Type B pancreatic cell (in vitro differentiated cells): ENCODE data around the gene EEPD1. TPM values are rescaled to one million over a fixed set of nuclear protein-coding genes. Genes with fewer than 3 reads are reported as not detected.

Source experiments
- DNase-seq: peaks from one replicate; pipeline ENCODE4 v3.0.0; 2021; ENCODE audit warnings: mixed read lengths; ENCODE audit not compliant: unreplicated experiment; ENCODE audit errors: extremely low spot score
- H3K27ac Mint-ChIP-seq: 2 replicates; pipeline ENCODE4 v1.8.0; 2021; ENCODE audit warnings: mild to moderate bottlenecking, mixed read lengths
- H3K27me3 Mint-ChIP-seq: 2 replicates; pipeline ENCODE4 v1.8.0; 2021; ENCODE audit warnings: mixed read lengths
- H3K36me3 Mint-ChIP-seq: 2 replicates; pipeline ENCODE4 v1.8.0; 2021; ENCODE audit warnings: mixed read lengths
- H3K4me1 Mint-ChIP-seq: one replicate; pipeline ENCODE4 v1.8.0; 2021; ENCODE audit warnings: mixed read lengths; ENCODE audit not compliant: unreplicated experiment
- H3K4me3 Mint-ChIP-seq: 2 replicates; pipeline ENCODE4 v1.8.0; 2021; ENCODE audit warnings: mild to moderate bottlenecking, mixed read lengths
- H3K9me3 Mint-ChIP-seq: 2 replicates; pipeline ENCODE4 v1.8.0; 2021; ENCODE audit warnings: mixed read lengths
- total RNA-seq: library from RNA; stranded (reverse); gene quantifications from 2 replicates; pipeline ENCODE4 v1.2.1, GENCODE V29; 2021; ENCODE audit warnings: low replicate concordance
- TF ChIP-seq, protein P1 (sequence below): fragments of 200-600 bp; sonication (generic); conservative IDR thresholded peaks from 2 replicates; pipeline ENCODE4 v1.5.0; 2021; ENCODE audit warnings: antibody characterized with exemption, mild to moderate bottlenecking

The EEPD1 gene
- total RNA-seq, 1 donor from 2014 or later, result 35.8 TPM

DNA sequence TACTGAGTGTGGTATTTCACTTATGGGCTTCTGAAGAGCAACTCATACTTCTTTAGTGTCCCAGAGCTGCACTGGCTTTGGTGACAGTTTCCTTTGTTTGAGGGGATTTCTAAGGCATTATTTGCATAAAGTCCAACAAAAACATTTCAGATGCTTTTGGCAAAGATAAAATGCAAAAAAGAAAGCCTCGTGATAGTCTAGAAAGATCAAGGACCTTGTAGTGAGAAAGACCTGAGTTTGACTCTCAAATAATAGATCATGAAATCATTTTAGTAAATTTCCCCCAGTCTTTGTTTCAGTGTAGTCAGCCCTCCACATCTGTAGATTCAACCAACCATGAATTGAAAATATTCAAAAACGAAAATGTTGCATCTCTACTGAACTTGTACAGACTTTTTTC lies 107.4 kb downstream of the EEPD1 start:
- Mint-ChIP-seq H3K9me3 (peaks cover 8% of the 10 kb centered on the region), H3K4me1 (peaks cover 52% of the 10 kb centered on the region), H3K27ac (no peak overlapping the region), H3K36me3 (peaks cover 10% of the 10 kb centered on the region), H3K27me3 (no peaks in the 10 kb centered on the region), H3K4me3 (no peak overlapping the region)
- no peak for DNase-seq
- TF ChIP-seq, protein P1, sequence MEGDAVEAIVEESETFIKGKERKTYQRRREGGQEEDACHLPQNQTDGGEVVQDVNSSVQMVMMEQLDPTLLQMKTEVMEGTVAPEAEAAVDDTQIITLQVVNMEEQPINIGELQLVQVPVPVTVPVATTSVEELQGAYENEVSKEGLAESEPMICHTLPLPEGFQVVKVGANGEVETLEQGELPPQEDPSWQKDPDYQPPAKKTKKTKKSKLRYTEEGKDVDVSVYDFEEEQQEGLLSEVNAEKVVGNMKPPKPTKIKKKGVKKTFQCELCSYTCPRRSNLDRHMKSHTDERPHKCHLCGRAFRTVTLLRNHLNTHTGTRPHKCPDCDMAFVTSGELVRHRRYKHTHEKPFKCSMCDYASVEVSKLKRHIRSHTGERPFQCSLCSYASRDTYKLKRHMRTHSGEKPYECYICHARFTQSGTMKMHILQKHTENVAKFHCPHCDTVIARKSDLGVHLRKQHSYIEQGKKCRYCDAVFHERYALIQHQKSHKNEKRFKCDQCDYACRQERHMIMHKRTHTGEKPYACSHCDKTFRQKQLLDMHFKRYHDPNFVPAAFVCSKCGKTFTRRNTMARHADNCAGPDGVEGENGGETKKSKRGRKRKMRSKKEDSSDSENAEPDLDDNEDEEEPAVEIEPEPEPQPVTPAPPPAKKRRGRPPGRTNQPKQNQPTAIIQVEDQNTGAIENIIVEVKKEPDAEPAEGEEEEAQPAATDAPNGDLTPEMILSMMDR, result no peak

DNA sequence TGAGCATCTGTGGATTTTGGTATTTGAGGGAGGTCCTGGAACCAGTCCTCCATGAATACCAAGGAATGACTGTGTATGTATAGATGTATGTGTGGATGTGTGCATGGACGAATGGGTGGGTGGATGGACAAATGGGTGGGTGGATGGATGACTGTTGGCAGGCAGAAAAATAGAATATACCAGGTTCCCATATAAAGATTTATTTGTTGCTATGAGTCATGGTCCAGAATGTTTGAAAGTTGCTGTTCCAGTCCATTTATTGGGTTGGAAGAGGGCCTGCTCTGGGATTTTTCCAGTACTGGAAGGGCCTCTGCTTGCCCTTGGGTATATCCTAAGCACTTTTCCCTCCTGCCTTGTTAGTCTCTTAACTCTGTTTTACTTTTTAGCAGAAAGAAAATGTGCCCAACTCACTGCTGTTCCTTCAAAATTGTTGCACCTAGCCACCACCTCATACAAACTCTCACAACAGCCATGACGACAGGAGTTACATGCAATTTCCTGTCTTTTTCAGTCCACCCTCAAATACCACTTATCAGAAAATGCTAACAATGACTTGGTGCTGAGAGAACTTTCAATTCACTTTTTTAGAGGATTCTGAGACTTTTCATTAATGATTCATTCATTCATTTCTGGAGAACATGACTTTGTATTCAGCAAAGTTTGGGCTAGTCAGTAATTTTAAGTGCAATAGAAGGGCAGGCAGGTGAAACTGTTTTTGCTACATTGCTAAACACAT lies 108.1 kb downstream of the EEPD1 start:
- H3K36me3 Mint-ChIP-seq, result peaks cover 9% of the 10 kb centered on the region

DNA sequence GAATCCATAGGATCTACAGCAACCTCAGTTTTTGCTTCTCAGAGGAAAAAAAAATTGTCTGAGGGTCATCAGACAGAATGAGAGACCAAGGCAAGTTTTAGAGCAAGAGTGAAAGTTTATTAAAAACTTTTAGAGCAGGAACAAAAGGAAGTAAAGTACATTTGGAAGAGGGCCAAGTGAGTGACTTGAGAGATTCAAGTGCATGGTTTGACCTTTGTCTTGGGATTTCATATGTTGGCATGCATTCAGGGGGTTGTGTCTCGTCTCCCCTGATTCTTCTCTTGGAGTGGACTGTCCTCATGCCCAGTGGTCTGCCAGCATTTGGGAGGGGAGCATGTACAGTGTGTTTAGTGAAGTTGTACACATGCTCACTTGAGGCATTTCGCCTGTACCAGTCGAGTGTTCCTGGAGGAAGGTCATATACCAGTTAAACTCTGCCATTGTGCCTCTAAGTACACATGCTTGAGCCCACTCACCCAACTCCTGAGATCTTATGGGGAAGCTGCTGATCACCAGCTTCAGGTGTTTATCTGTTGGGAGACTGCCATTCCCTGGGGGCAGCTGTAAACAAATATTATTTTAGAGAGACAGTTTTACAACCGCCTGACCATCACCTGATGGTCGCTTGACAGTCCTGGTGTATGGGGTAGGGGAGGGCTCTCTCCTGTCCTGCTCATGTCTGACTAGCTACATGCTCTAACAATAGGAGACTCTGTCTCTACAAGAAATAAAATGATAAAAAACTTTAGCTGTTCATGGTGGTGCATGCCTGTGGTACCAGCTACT lies 109.4 kb downstream of the EEPD1 start:
- peaks cover 65% of the 10 kb centered on the region for H3K4me1 Mint-ChIP-seq
- H3K27me3 Mint-ChIP-seq, result no peaks in the 10 kb centered on the region
- no peak overlapping the region for H3K4me3 Mint-ChIP-seq
- H3K27ac Mint-ChIP-seq, result no peak overlapping the region
- no peaks in the 10 kb centered on the region for H3K9me3 Mint-ChIP-seq
- H3K36me3 Mint-ChIP-seq, result peaks cover 9% of the 10 kb centered on the region
- DNase-seq, result no peak
- TF ChIP-seq, protein P1, result no peak

More for the DNA sequence above, 108.1 kb downstream of the EEPD1 start:
- no peaks in the 10 kb centered on the region for H3K27me3 Mint-ChIP-seq
- peaks cover under 1% of the 10 kb centered on the region for H3K9me3 Mint-ChIP-seq
- TF ChIP-seq, protein P1, result no peak
- H3K27ac Mint-ChIP-seq, result no peak overlapping the region
- H3K4me3 Mint-ChIP-seq, result no peak overlapping the region
- no peak for DNase-seq
- peaks cover 58% of the 10 kb centered on the region for H3K4me1 Mint-ChIP-seq

DNA sequence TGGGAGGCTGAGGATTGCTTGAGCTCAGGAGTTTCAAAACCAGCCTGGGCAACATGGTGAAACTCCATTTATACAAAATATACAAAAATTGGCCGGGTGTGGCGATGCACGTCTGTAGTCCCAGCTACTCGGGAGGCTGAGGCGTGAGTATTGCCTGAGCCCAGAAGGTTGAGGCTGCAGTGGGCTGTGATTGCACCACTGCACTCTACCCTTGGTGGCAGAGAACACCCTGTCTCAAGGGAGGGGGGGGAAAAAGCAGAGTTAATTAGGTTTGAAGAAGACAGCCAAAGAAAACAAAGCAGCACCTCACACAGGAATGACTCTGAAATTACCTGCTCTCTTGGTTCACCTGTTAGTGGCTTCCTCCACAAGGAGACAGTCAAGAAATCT lies 110.0 kb downstream of the EEPD1 start:
- H3K27ac Mint-ChIP-seq, result no peak overlapping the region
- peaks cover 5% of the 10 kb centered on the region for H3K36me3 Mint-ChIP-seq
- H3K9me3 Mint-ChIP-seq, result no peaks in the 10 kb centered on the region
- no peak for DNase-seq
- peaks cover 62% of the 10 kb centered on the region for H3K4me1 Mint-ChIP-seq
- H3K27me3 Mint-ChIP-seq, result no peaks in the 10 kb centered on the region
- no peak overlapping the region for H3K4me3 Mint-ChIP-seq
- TF ChIP-seq, protein P1, result no peak

DNA sequence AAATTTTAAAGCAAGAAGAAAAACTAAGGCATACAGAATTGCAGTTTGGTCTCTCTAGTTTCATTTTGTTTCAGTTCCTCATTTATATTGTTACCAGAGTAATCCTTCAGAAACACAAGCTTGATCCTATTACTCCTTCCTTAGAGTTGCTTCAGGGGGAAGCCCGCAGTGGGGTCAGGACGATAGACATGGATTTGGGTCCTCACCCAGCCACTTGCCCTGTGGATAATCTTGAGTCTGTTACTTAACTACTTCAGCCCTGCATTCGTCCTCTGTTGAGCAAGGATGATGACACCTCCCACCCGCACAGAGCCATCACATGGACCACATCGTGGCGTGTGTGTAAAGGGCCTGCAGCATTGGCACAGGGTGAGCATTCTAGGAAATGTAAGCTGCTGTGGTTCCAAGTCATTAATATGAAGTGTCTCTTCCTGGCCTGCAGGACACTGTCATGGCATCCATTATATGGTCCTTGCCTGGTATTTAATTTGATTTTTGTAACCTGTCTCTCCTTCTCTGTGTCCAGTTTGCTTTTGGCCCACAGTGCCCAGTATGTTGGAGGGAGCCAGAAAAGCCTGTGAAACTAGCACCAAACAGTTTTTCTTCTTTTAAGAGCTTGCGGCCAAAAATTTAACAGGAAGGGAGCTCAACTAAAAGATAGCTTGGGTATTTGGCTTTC lies 111.2 kb downstream of the EEPD1 start:
- no peaks in the 10 kb centered on the region for H3K27me3 Mint-ChIP-seq
- H3K27ac Mint-ChIP-seq, result no peak overlapping the region

More for the DNA sequence above, 111.2 kb downstream of the EEPD1 start:
- TF ChIP-seq, protein P1, result no peak
- H3K9me3 Mint-ChIP-seq, result peaks cover 4% of the 10 kb centered on the region
- H3K4me3 Mint-ChIP-seq, result no peak overlapping the region
- H3K36me3 Mint-ChIP-seq, result peaks cover 10% of the 10 kb centered on the region
- DNase-seq, result no peak
- H3K4me1 Mint-ChIP-seq, result peaks cover 56% of the 10 kb centered on the region
